Endothelial cell (in vitro differentiated cells): ENCODE data around the gene PET100. TPM values are rescaled to one million over a fixed set of nuclear protein-coding genes. Genes with fewer than 3 reads are reported as not detected.

Experiments
- DNase-seq: peaks from one replicate; pipeline ENCODE4 v3.0.0; 2021; ENCODE audit warnings: low spot score
- H3K27ac Mint-ChIP-seq: one replicate; pipeline ENCODE4 v1.8.0; 2021; ENCODE audit warnings: mixed read lengths, inconsistent platforms; ENCODE audit not compliant: unreplicated experiment
- H3K27me3 Mint-ChIP-seq: one replicate; pipeline ENCODE4 v1.8.0; 2021; ENCODE audit warnings: mild to moderate bottlenecking, moderate library complexity, mixed read lengths, inconsistent platforms; ENCODE audit not compliant: unreplicated experiment
- H3K36me3 Mint-ChIP-seq: one replicate; pipeline ENCODE4 v1.8.0; 2021; ENCODE audit warnings: mild to moderate bottlenecking, low read depth, mixed read lengths, inconsistent platforms; ENCODE audit not compliant: unreplicated experiment
- H3K4me1 Mint-ChIP-seq: one replicate; pipeline ENCODE4 v1.8.0; 2021; ENCODE audit warnings: mild to moderate bottlenecking, mixed read lengths, inconsistent platforms; ENCODE audit not compliant: unreplicated experiment
- H3K4me3 Mint-ChIP-seq: one replicate; pipeline ENCODE4 v1.8.0; 2021; ENCODE audit warnings: mild to moderate bottlenecking, mixed read lengths, inconsistent platforms; ENCODE audit not compliant: unreplicated experiment
- H3K9me3 Mint-ChIP-seq: one replicate; pipeline ENCODE4 v1.8.0; 2021; ENCODE audit warnings: mixed read lengths, inconsistent platforms; ENCODE audit not compliant: unreplicated experiment
- CTCF ChIP-seq: fragments of 200-600 bp; sonication (generic); IDR thresholded peaks from one replicate; pipeline ENCODE4 v1.5.0; 2021; ENCODE audit warnings: antibody characterized with exemption; ENCODE audit not compliant: unreplicated experiment
- total RNA-seq: library from RNA; stranded (reverse); fragmentation: NEBNext Ultra II Directional; extraction: Animal tissue kit (Norgen Biotek cat#: 25700); gene quantifications from one replicate; pipeline ENCODE4 v1.2.1, GENCODE V29; 2021; ENCODE audit not compliant: unreplicated experiment

PET100 gene
- total RNA-seq, 1 donor from 2014 or later: 122 TPM

- H3K27ac Mint-ChIP-seq: no peak overlapping the region
- H3K27me3 Mint-ChIP-seq: peaks cover 19% of the 10 kb centered on the region
- H3K4me1 Mint-ChIP-seq: peaks cover 2% of the 10 kb centered on the region
- no peak for DNase-seq
- peak overlapping the region; percentile 62 for H3K4me3 Mint-ChIP-seq
- TF ChIP-seq CTCF: no peak
- peaks cover 10% of the 10 kb centered on the region for H3K36me3 Mint-ChIP-seq
- H3K9me3 Mint-ChIP-seq: no peaks in the 10 kb centered on the region
Measured at GRCh38 chr19:7635670-7636069, 6.1 kb downstream of the PET100 start.

GRCh38 chr19:7636317-7636690 is 6.7 kb downstream of the PET100 start:
- Mint-ChIP-seq H3K27ac (no peak overlapping the region), H3K36me3 (peaks cover 10% of the 10 kb centered on the region), H3K4me1 (no peaks in the 10 kb centered on the region), H3K27me3 (peaks cover 18% of the 10 kb centered on the region), H3K4me3 (peak overlapping the region; percentile 88), H3K9me3 (no peaks in the 10 kb centered on the region)
- no peak for DNase-seq
- no peak for TF ChIP-seq CTCF

- H3K27ac Mint-ChIP-seq: no peak within 1 kb of the TSS
- TF ChIP-seq CTCF: no peak
- no peaks in the 10 kb centered on the region for H3K9me3 Mint-ChIP-seq
- peak; percentile 66 for DNase-seq
- peak within 1 kb of the TSS; percentile 88 for H3K4me3 Mint-ChIP-seq
- peaks cover 18% of the 10 kb centered on the region for H3K27me3 Mint-ChIP-seq
- no peaks in the 10 kb centered on the region for H3K4me1 Mint-ChIP-seq
- peaks cover 10% of the 10 kb centered on the region for H3K36me3 Mint-ChIP-seq
Measured at GRCh38 chr19:7636691-7637373, 7.2 kb downstream of the PET100 start, which contains the start of gene STXBP2. TSS of gene STXBP2 (plus strand) at chr19:7637110. CDS start at chr19:7637150, 40 bp downstream.

- Mint-ChIP-seq H3K27me3 (peaks cover 18% of the 10 kb centered on the region), H3K27ac (no peak overlapping the region), H3K36me3 (peaks cover 10% of the 10 kb centered on the region), H3K4me1 (no peaks in the 10 kb centered on the region), H3K4me3 (peak overlapping the region; percentile 80), H3K9me3 (no peaks in the 10 kb centered on the region)
- no peak for DNase-seq
- no peak for TF ChIP-seq CTCF
Measured at GRCh38 chr19:7637374-7638256, 8.0 kb downstream of the PET100 start.
